ENCODE measurements around the gene AGAP2.

- TF ChIP-seq REST (IDR thresholded peaks at IDR 0.05; ENCODE audit: insufficient read depth in 1 of 2, low read depth in 2 of 2, low read length in 2 of 2) (no peak), SIN3A (IDR thresholded peaks at IDR 0.05; ENCODE audit: borderline replicate concordance, insufficient read depth, low read length) (no peak)
These were observed 3.5 kb upstream of the AGAP2 start for GRCh38 chr12:57741844-57742738.
